ENCODE results near the gene BLTP3B.

Gene BLTP3B

DNA sequence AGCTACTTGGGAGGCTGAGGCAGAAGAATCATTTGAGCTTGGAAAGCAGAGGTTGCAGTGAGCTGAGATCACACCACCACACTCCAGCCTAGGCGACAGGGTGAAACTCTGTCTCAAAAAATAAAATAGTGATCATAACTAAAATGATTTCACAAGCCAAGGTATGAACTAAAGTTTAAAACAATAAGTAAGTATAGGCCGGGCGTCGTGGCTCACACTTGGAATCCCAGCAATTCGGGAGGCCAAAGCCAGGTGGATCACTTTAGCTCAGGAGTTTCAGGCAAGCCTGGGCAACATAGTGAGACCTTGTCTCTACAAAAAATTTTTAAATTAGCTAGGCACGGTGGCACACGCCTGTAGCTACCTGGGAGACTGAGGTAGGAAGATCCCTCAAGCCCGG lies 27.4 kb downstream of the BLTP3B start (continued):
- TF ChIP-seq ZC3H10 (CRISPR knock-in tag; IDR thresholded peaks at IDR 0.05): no peak
- no peak for TF ChIP-seq ZNF565 (CRISPR knock-in tag; conservative IDR thresholded peaks at IDR 0.05; ENCODE audit: low read depth)
- no peak for TF ChIP-seq TOX (CRISPR knock-in tag; IDR thresholded peaks at IDR 0.05; ENCODE audit: borderline replicate concordance)

DNA sequence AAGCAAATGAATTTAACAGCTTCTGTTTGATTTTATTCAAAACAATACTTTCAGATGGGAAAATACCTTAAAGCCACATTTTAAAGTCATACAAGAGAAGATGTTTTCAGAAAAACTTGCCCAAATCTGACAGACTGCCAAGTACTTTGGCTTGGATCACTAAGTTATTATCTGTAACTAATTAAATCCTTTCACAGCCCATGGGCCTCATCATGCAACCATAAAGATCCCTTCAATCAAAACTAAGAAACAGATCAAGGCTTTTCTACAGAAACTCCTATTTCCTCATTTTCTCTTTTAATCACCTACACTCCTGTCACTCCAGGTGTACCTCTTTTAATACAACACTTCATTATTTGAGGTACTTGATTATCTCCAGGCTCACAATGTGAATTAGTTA lies 28.1 kb downstream of the BLTP3B start:
- TF ChIP-seq BACH2 (CRISPR knock-in tag; IDR thresholded peaks at IDR 0.05; ENCODE audit: borderline replicate concordance): no peak
- TF ChIP-seq ISL1 (CRISPR knock-in tag; IDR thresholded peaks at IDR 0.05): no peak
- no peak for TF ChIP-seq ZNF8 (CRISPR knock-in tag; IDR thresholded peaks at IDR 0.05)
- no peak for TF ChIP-seq ZC3H10 (CRISPR knock-in tag; IDR thresholded peaks at IDR 0.05)
- TF ChIP-seq TOX (CRISPR knock-in tag; IDR thresholded peaks at IDR 0.05; ENCODE audit: borderline replicate concordance): no peak
- TF ChIP-seq CSDC2 (CRISPR knock-in tag; IDR thresholded peaks at IDR 0.05): no peak
- no peak for TF ChIP-seq RARB (CRISPR knock-in tag; IDR thresholded peaks at IDR 0.05)
- no peak for TF ChIP-seq SNAI2 (CRISPR knock-in tag; IDR thresholded peaks at IDR 0.05)
- no peak for TF ChIP-seq GLIS3 (CRISPR knock-in tag; IDR thresholded peaks at IDR 0.05)
- TF ChIP-seq, protein P1, sequence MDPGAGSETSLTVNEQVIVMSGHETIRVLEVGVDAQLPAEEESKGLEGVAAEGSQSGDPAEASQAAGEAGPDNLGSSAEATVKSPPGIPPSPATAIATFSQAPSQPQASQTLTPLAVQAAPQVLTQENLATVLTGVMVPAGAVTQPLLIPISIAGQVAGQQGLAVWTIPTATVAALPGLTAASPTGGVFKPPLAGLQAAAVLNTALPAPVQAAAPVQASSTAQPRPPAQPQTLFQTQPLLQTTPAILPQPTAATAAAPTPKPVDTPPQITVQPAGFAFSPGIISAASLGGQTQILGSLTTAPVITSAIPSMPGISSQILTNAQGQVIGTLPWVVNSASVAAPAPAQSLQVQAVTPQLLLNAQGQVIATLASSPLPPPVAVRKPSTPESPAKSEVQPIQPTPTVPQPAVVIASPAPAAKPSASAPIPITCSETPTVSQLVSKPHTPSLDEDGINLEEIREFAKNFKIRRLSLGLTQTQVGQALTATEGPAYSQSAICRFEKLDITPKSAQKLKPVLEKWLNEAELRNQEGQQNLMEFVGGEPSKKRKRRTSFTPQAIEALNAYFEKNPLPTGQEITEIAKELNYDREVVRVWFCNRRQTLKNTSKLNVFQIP (CRISPR knock-in tag; IDR thresholded peaks at IDR 0.05; ENCODE audit: borderline replicate concordance, low read depth): no peak
- no peak for TF ChIP-seq ZNF70 (CRISPR knock-in tag; IDR thresholded peaks at IDR 0.05)
- TF ChIP-seq, protein P2, sequence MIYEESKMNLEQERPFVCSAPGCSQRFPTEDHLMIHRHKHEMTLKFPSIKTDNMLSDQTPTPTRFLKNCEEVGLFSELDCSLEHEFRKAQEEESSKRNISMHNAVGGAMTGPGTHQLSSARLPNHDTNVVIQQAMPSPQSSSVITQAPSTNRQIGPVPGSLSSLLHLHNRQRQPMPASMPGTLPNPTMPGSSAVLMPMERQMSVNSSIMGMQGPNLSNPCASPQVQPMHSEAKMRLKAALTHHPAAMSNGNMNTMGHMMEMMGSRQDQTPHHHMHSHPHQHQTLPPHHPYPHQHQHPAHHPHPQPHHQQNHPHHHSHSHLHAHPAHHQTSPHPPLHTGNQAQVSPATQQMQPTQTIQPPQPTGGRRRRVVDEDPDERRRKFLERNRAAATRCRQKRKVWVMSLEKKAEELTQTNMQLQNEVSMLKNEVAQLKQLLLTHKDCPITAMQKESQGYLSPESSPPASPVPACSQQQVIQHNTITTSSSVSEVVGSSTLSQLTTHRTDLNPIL (CRISPR knock-in tag; IDR thresholded peaks at IDR 0.05; ENCODE audit: low read depth): no peak
- TF ChIP-seq PATZ1 (CRISPR knock-in tag; IDR thresholded peaks at IDR 0.05; ENCODE audit: borderline replicate concordance): no peak
- no peak for TF ChIP-seq OSR1 (CRISPR knock-in tag; IDR thresholded peaks at IDR 0.05)
- no peak for TF ChIP-seq ARNTL (CRISPR knock-in tag; IDR thresholded peaks at IDR 0.05; ENCODE audit: borderline replicate concordance, low read depth)
- no peak for ATAC-seq

DNA sequence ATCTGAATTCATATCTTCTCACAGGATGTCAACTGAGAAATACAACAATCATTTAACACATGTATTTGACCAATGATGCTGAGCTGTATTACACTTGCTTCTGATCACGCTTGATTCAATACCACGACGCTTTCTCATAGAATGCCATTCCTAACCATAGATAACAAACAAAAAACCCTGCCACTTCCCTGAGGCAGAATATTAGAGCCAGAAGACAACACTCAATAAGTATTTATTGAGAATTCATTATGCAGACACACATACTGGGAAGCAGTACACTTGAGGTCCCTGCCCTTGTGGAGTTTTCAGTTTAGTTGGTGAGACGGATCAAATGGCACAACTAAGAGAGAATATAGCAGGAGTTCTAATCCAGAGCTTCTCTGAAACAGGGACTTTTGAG lies 32.4 kb downstream of the BLTP3B start:
- TF ChIP-seq PPARA (CRISPR knock-in tag; IDR thresholded peaks at IDR 0.05; ENCODE audit: borderline replicate concordance) (no peak), TOX (CRISPR knock-in tag; IDR thresholded peaks at IDR 0.05; ENCODE audit: borderline replicate concordance) (no peak), CSDC2 (CRISPR knock-in tag; IDR thresholded peaks at IDR 0.05) (no peak), PATZ1 (CRISPR knock-in tag; IDR thresholded peaks at IDR 0.05; ENCODE audit: borderline replicate concordance) (no peak), ZFP3 (CRISPR knock-in tag; IDR thresholded peaks at IDR 0.05) (no peak), ZNF8 (CRISPR knock-in tag; IDR thresholded peaks at IDR 0.05) (no peak), TSHZ2 (CRISPR knock-in tag; IDR thresholded peaks at IDR 0.05) (no peak), ESRRG (CRISPR knock-in tag; IDR thresholded peaks at IDR 0.05) (no peak), BACH2 (CRISPR knock-in tag; IDR thresholded peaks at IDR 0.05; ENCODE audit: borderline replicate concordance) (no peak), ZC3H10 (CRISPR knock-in tag; IDR thresholded peaks at IDR 0.05) (no peak), GLIS3 (CRISPR knock-in tag; IDR thresholded peaks at IDR 0.05) (no peak), ZFP30 (CRISPR knock-in tag; IDR thresholded peaks at IDR 0.05) (no peak), SNAI2 (CRISPR knock-in tag; IDR thresholded peaks at IDR 0.05) (no peak), ZNF565 (CRISPR knock-in tag; conservative IDR thresholded peaks at IDR 0.05; ENCODE audit: low read depth) (no peak)
- TF ChIP-seq, protein P3, sequence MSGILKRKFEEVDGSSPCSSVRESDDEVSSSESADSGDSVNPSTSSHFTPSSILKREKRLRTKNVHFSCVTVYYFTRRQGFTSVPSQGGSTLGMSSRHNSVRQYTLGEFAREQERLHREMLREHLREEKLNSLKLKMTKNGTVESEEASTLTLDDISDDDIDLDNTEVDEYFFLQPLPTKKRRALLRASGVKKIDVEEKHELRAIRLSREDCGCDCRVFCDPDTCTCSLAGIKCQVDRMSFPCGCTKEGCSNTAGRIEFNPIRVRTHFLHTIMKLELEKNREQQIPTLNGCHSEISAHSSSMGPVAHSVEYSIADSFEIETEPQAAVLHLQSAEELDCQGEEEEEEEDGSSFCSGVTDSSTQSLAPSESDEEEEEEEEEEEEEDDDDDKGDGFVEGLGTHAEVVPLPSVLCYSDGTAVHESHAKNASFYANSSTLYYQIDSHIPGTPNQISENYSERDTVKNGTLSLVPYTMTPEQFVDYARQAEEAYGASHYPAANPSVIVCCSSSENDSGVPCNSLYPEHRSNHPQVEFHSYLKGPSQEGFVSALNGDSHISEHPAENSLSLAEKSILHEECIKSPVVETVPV (CRISPR knock-in tag; IDR thresholded peaks at IDR 0.05): no peak
- TF ChIP-seq, protein P1 (CRISPR knock-in tag; IDR thresholded peaks at IDR 0.05; ENCODE audit: borderline replicate concordance, low read depth): no peak
- no peak for ATAC-seq
